GM12892 (cell line): ENCODE data around the gene FOXD4L6. TPM values are rescaled to one million over a fixed set of nuclear protein-coding genes. Genes with fewer than 3 reads are reported as not detected.
"Not testable (repeated sequence)": the region's sequence is repeated elsewhere in the genome, so short reads cannot be mapped to it uniquely, and the experiment has no call there.

Experiments used
- DNase-seq: peaks from one replicate; pipeline ENCODE4 v3.0.0; 2011; ENCODE audit not compliant: insufficient read length
- FAIRE-seq: peaks from 2 replicates; lab custom pipeline; 2011; peaks lifted over from hg19 to GRCh38; lab: Jason Lieb, UNC
- polyA plus RNA-seq: library from polyadenylated mRNA; unstranded; fragments of >200 nt; gene quantifications from one replicate; pipeline ENCODE4 v1.2.1, GENCODE V29; 2012; ENCODE audit warnings: missing spikeins, inconsistent platforms; ENCODE audit not compliant: missing spikeins

Gene FOXD4L6
- not detected for polyA plus RNA-seq

DNA sequence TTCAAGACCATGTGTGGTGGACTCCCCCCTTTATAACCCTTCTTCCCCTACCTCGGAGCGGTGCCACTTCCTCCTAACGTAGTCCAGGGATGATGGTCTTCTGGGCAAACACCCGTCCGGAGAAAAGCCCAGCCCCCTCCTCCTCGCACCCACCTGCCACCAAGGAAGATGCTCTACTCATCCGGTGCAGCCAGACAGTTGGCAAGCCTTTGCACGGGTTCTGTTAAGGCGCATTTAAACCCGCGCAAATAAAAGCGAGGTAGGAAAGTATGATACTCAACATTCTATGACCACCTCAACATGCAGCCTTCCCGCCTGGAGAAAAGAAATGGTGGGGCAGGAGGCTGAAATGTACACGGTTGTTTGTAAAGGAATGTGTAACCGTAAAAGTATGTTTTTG is at the start of gene FOXD4L6:
Gene FOXD4L6, minus strand, starts transcription at position 101 of the 400 bp plus-strand sequence. CDS start 298 bp downstream, outside the sequence.
- not testable (repeated sequence) for DNase-seq, FAIRE-seq

- DNase-seq, FAIRE-seq: not testable (repeated sequence)
These were observed 46.5 kb upstream of the FOXD4L6 start for GRCh38 chr9:41174994-41175393.

- FAIRE-seq, DNase-seq: not testable (repeated sequence)
These were observed 21.6 kb upstream of the FOXD4L6 start for GRCh38 chr9:41150116-41150515.

DNA sequence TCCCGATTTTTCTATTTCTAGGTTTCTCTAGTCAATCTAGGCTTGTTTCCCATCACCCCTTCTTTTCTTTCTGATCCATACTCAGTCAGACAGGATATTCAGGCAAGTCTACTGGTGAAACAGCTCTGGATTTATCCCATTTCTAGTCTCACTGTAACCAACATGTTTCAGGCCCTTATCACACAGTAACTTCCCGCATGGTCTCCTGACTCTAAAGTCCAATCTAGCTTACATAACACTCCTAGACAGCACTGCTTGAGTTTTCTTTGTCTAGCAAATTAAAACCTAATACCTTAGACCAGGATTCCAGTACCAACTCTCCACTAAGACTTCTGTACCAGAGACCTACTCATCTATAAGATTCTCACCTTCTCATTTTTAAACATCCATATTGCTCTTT is 13.4 kb upstream of the FOXD4L6 start:
- DNase-seq, FAIRE-seq: not testable (repeated sequence)

- DNase-seq, FAIRE-seq: not testable (repeated sequence)
These were observed 1.6 kb downstream of the FOXD4L6 start for GRCh38 chr9:41126746-41127446.

DNA sequence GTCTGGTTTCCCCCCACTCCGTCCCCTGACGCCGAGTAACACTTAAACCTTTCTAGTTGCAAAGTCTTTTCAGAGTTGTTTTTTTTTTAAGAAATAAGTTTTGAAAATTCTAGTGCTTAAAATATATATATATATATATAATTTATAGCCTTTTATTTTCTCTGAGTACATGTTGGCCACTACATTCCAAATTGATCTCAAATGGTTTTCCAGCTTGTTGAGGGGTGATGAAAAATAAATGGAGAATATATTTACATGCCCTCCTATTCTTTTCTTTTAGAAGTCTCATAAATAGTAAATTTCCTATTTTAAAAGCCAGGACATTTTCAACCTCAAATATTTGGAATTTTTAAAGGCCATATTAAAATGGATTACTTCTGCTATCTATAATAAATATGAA is 2.5 kb downstream of the FOXD4L6 start:
- not testable (repeated sequence) for DNase-seq, FAIRE-seq

DNA sequence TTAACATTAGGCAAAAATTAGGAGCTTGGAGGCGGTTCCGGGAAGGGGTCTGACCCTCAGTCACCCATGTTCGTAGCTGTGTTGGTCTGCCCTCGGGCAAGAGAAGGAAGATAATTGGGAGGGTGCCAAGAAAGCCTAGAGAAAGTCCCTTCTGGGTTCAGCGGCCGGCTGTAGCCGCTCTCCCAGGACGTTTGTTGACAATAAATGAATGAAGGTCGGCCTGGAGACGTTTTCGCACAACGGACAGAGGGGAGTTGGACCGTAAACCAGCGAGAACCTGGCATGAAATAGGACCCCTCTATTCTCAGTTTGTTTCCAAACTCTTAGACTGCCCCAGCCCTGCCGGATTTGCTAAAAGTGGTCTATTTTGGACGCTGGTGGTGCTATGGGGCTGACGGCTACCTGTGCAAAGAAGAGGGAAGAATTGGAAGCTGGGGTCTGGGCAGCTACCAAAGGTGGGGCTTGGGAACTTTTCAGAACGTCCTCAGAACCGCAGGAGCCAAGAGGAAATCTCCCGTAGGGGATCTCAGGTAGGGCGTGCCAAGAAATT is 3.3 kb downstream of the FOXD4L6 start:
- FAIRE-seq, DNase-seq: not testable (repeated sequence)

DNA sequence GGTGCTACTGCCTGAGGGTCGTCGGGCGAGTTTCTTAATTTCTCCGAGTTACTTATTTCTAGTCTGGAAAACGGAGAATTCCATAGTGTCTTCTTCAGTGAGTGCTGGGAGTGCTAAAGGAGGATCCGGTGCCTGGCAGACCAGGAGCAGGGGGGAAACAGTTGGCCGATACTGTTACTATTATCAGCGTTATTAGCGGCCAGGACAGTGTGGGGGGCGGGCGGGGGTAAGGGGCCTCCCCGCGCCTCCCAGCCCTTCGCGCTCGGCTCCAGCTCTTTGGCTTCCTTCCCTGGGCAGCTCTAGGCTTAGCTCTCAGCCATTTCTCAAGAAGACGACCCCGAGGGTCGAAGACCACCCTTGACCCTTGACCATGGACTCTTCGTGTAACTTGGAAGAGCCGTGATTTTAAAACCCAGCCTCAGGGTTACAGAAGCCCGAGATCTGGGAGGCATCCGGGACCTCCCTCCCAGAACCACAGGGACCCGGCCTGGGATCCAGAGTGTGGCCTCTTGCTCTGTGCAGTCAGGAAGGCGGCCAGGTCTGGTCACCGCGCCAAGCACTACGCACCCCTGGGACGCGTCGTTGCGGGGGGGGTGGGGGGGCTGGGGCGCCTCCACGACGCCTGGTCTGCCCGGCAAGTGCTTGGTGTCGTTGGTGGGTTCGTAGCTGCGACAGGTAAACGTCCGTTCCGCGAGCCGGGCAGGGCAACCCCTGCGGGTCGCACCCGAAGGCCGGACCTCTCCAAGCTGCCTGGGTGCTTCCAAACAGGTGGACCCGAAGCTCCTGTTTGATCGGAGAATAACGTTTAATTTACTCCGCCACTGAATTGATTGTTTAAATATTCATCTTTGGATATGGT is 4.0 kb downstream of the FOXD4L6 start:
- not testable (repeated sequence) for FAIRE-seq, DNase-seq

DNA sequence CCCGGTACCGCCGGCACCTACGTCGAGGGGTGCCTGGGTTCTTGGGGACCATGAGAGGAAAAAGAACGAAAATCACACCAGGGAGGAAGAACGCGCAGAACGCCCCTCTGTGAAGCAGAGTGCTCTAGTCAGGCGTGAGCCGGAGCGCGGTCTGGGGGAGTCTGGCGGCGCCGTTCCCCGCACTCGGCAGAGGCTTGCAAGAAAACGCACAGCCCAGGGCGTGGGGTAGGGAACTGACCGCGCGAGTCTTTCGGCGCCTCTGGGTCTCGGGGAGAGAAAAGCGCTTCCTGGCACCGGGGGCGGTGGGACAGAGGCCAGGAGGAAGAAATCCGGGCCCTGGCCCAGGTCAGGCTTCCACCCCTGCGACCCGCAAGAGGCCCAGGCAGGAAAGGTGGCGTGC is 4.7 kb downstream of the FOXD4L6 start:
- DNase-seq, FAIRE-seq: not testable (repeated sequence)

DNA sequence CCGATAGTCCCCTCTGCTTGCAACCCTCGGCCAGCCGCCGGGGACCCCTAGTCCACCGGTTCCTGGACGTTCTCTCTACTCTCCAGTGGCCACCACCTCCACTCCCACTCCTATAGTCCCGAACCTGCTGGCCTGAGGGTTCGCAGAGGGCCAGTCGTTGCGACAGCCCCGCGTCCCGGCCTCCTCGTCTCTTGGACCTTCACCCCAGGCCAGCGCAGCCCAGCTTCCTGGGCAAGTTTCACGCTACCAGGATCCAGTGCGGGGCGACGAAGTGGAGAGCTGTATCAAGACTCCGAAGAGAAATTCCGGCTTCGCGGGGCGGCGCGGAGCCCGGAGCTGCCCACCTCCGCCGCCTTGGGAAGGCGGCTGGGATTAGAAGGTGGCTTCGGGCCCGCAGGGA is 5.1 kb downstream of the FOXD4L6 start:
- not testable (repeated sequence) for FAIRE-seq, DNase-seq

GRCh38 chr9:41120696-41121095 is 7.8 kb downstream of the FOXD4L6 start:
- not testable (repeated sequence) for FAIRE-seq, DNase-seq

GRCh38 chr9:41119719-41120118 is 8.8 kb downstream of the FOXD4L6 start:
- FAIRE-seq, DNase-seq: not testable (repeated sequence)

GRCh38 chr9:41119311-41119710 is 9.2 kb downstream of the FOXD4L6 start:
- FAIRE-seq, DNase-seq: not testable (repeated sequence)

DNA sequence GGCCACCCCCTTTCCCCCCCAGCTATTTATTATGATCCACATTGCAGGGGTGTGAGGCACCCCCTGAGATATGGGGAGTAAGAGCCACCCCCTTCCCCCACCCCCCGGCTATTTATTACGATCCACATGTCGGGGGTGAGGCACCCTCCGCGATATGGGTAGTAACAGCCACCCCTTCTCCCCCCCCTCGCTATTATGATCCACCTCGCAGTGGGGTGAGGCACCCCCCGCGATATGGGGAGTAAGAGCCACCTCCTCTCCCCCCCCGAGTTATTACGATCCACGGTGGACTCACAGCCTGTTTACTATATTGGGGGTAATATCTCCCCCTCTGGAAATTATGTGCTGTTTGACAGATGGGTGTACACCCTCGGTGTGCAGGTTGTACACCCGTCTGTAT is 15.1 kb downstream of the FOXD4L6 start:
- not testable (repeated sequence) for FAIRE-seq, DNase-seq

DNA sequence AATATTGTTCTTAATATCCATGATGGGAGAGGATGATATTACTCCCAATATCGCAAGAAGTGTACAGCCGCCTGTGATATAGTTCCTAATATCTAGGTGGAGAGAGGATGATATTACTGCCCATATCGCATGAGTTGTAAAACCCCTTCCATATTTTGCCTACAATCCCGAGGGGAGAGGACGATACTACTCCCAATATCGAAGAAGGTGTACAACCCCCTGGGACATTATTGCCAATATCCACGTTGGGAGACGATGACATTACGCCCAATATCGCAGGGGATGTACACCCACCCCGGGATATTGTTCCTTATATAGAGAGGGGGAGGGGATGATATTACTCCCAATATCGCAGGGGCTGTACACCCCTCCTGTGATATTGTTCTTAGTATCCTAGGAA is 17.1 kb downstream of the FOXD4L6 start:
- not testable (repeated sequence) for FAIRE-seq, DNase-seq

DNA sequence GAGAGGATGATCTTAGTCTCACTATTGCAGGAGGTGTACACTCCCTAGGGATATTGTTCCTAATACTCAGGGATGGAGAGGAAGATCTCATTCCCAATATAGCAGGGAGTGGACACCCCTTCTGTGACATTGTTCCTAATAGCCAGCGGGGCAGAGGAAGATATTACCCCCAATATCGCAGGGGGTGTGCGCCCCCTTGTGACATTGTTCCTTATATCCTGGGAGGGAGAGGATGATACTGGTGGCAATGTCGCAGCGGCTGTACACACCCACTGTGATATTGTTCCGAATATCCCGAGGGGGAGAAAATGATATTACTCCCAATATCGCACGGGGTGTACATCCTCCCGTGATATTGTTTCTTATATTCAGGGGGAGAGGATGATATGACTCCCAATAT is 17.6 kb downstream of the FOXD4L6 start:
- FAIRE-seq, DNase-seq: not testable (repeated sequence)

DNA sequence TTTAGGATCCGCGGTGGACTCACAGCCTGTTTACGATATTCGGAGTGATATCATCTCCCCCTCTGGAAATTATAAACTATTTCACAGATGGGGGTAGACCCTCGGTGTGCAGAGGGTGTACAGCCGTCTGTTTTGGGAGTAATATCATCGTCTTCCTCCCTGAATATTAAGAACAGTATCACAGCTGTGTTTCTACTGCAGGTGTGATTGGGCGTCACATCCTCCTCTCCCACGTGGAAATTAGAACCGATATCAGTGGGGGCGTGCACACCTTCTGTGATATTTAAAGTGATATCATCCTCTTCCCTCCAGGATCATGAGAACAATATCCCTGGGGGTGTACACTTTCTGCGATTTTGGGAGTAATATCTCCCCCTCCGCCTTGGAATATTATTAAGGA is 19.2 kb downstream of the FOXD4L6 start:
- DNase-seq, FAIRE-seq: not testable (repeated sequence)

DNA sequence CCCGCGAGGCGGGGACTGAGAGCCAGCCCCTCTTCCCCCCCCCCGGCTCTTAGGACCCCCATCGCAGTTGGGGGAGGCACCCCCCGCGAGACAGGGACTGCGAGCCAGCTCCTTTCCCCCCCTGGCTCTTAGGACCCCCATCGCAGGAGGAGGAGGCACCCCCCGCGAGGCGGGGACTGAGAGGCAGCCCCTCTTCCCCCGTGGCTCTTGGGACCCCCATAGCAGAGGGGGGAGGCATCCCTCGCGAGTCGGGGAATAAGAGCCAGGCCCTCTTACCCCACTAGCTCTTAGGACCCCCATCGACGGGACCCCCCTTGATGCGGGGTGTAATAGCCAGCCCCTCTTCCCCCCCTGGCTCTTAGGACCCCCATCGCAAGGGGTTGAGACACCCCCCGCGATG is 19.7 kb downstream of the FOXD4L6 start:
- not testable (repeated sequence) for FAIRE-seq, DNase-seq

- not testable (repeated sequence) for FAIRE-seq, DNase-seq
These were observed 21.9 kb downstream of the FOXD4L6 start for GRCh38 chr9:41106472-41107116.
